ENCODE results near the gene RHBDF2.

GRCh38 chr17:76422406-76422805, 78.8 kb downstream of the RHBDF2 start:
- TF ChIP-seq CTCF (IDR thresholded peaks at IDR 0.05) (no peak), EZH2 (IDR thresholded peaks at IDR 0.05; ENCODE audit: borderline replicate concordance, insufficient read depth, low read depth, low read length, poor library complexity, severe bottlenecking) (no peak)

All from B cell (primary cell).